ENCODE data around the gene OVCH1. TPM values are rescaled to one million over a fixed set of nuclear protein-coding genes. Genes with fewer than 3 reads are reported as not detected.
"Not testable (repeated sequence)": the region's sequence is repeated elsewhere in the genome, so short reads cannot be mapped to it uniquely, and the experiment has no call there.

The OVCH1 gene
- total RNA-seq, 1 donor from 2014 or later = 0.37 TPM

DNA sequence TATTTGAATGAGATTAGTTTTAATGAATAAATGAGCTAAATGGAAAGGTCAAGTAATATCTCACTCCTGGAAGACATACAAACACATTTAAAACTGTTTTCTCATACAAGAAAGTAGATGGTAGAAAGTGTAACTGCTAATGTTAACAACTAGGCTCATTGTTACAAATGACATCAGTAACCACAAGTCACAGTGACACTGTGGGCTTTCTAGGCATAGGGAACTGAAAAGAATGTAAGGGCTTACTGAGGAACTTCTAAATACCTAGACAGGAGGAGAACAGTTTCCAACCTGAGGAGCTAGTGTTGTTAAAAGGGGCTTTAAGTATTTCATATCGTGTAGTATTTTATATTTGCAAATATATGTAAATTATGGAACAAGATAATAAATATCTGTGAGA lies 99.0 kb downstream of the OVCH1 start:
- H3K27me3 Mint-ChIP-seq (ENCODE audit: low read depth) = peaks cover 10% of the 10 kb centered on the region
- TF ChIP-seq, protein P1, sequence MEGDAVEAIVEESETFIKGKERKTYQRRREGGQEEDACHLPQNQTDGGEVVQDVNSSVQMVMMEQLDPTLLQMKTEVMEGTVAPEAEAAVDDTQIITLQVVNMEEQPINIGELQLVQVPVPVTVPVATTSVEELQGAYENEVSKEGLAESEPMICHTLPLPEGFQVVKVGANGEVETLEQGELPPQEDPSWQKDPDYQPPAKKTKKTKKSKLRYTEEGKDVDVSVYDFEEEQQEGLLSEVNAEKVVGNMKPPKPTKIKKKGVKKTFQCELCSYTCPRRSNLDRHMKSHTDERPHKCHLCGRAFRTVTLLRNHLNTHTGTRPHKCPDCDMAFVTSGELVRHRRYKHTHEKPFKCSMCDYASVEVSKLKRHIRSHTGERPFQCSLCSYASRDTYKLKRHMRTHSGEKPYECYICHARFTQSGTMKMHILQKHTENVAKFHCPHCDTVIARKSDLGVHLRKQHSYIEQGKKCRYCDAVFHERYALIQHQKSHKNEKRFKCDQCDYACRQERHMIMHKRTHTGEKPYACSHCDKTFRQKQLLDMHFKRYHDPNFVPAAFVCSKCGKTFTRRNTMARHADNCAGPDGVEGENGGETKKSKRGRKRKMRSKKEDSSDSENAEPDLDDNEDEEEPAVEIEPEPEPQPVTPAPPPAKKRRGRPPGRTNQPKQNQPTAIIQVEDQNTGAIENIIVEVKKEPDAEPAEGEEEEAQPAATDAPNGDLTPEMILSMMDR (conservative IDR thresholded peaks at IDR 0.05) = no peak
- no peaks in the 10 kb centered on the region for H3K36me3 Mint-ChIP-seq (ENCODE audit: low read depth)

DNA sequence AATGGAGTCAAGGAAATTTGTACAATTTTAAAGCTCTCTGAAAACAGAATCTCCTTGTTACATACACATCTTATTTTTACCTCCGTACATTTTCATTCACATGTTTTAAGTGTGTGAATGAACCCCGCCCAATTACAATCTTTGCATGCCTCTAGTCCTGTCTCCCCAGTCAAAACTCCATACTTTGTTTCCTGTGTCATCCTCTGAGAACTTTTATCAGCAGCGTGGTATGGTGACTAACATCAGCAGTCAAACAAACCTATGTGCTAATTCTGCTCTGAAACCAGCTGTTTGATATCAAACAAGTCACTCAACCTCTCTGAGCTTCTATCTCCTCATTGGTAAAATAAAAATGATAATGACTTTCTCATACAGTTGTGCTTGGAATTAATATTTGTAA lies 100.7 kb downstream of the OVCH1 start:
- Mint-ChIP-seq H3K27me3 (ENCODE audit: low read depth) (peaks cover 4% of the 10 kb centered on the region), H3K4me1 (peaks cover 6% of the 10 kb centered on the region), H3K36me3 (ENCODE audit: low read depth) (no peaks in the 10 kb centered on the region), H3K9me3 (no peaks in the 10 kb centered on the region), H3K27ac (ENCODE audit: unreplicated experiment) (no peak overlapping the region), H3K4me3 (no peak overlapping the region)
- TF ChIP-seq, protein P1 (conservative IDR thresholded peaks at IDR 0.05) = no peak
- DNase-seq (ENCODE audit: low read depth, low spot score) = no peak

More for the DNA sequence above, 99.0 kb downstream of the OVCH1 start:
- no peaks in the 10 kb centered on the region for H3K9me3 Mint-ChIP-seq
- H3K4me1 Mint-ChIP-seq = peaks cover 8% of the 10 kb centered on the region
- DNase-seq (ENCODE audit: low read depth, low spot score) = no peak
- H3K27ac Mint-ChIP-seq (ENCODE audit: unreplicated experiment) = no peak overlapping the region
- no peak overlapping the region for H3K4me3 Mint-ChIP-seq

DNA sequence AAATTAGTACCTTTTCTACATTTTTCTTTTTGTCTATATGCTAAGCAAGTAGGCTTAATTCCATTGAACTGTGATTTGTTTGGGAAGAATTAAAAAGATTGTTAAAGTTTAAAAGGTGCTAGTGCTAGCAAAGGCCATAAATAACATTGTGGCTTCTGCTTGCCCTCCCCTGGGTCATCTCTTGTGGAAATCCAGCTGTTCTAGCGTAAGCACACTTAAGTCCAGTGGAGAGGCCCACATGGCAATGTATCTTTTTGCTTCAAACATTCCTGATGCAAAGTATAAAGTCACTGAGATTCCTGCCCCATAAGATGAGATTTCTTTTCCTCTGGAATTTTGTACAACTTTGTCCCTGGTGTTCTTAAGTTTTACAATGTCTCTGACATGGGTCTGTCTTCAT lies 102.1 kb downstream of the OVCH1 start:
- TF ChIP-seq, protein P1 (conservative IDR thresholded peaks at IDR 0.05) = no peak
- Mint-ChIP-seq H3K4me1 (no peaks in the 10 kb centered on the region), H3K27me3 (ENCODE audit: low read depth) (peaks cover 4% of the 10 kb centered on the region), H3K36me3 (ENCODE audit: low read depth) (no peaks in the 10 kb centered on the region), H3K4me3 (no peak overlapping the region), H3K27ac (ENCODE audit: unreplicated experiment) (no peak overlapping the region), H3K9me3 (no peaks in the 10 kb centered on the region)
- no peak for DNase-seq (ENCODE audit: low read depth, low spot score)

DNA sequence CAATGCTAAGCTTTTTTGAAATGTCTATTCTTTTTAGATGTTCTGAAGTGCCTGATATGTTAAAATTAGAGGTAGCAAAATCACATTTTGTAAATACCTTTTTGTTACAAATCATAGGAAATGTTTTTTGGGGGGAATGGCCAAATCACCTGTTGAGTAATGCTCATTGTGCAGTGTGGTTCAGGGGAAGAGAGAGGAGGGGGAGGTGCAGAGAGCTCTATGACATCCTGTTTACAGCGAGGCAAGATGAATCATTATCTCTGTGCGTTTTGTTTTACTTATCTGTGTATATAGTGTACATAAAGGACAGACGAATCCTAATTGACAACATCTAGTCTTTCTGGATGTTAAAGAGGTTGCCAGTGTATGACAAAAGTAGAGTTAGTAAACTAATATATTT lies 107.1 kb downstream of the OVCH1 start:
- H3K27ac Mint-ChIP-seq (ENCODE audit: unreplicated experiment); H3K36me3 Mint-ChIP-seq (ENCODE audit: low read depth); H3K4me1 Mint-ChIP-seq; DNase-seq (ENCODE audit: low read depth, low spot score); H3K9me3 Mint-ChIP-seq; H3K4me3 Mint-ChIP-seq; H3K27me3 Mint-ChIP-seq (ENCODE audit: low read depth): not testable (repeated sequence)

DNA sequence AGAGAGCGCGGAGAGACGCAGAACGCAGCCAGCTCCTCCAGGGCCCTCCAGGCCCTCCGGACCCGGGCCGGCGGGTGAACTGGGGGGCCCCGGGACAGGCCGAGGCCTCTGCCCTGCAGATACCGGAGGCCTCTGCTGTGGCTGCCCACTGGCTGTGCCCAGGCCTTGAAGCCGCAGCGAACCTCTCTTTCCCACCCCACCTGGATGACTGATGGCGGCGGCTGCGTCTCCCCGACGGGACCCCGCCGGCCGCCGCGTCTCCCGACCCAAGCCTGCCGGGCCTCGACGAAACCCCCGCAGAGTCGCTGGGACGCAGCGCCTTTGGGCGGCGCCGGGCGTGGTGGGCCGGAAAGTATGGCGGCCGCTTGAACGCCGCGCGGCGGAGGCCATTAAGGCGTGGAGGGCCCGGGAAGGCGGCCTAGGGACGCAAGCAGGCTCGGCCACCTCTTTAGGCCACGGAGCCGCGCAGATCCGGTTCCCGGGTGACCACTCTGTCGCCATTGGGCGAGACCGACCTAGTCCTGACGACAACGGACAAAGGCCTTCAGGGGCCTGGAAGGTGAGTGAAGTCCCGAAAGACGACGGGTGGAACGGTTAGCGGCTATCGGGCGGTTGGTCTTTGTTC lies 108.1 kb downstream of the OVCH1 start:
- H3K9me3 Mint-ChIP-seq = no peaks in the 10 kb centered on the region
- no peak overlapping the region for H3K27ac Mint-ChIP-seq (ENCODE audit: unreplicated experiment)
- TF ChIP-seq, protein P1 (conservative IDR thresholded peaks at IDR 0.05) = no peak
- H3K4me3 Mint-ChIP-seq = no peak overlapping the region
- no peaks in the 10 kb centered on the region for H3K36me3 Mint-ChIP-seq (ENCODE audit: low read depth)
- H3K27me3 Mint-ChIP-seq (ENCODE audit: low read depth) = no peaks in the 10 kb centered on the region
- no peaks in the 10 kb centered on the region for H3K4me1 Mint-ChIP-seq
- DNase-seq (ENCODE audit: low read depth, low spot score) = no peak

DNA sequence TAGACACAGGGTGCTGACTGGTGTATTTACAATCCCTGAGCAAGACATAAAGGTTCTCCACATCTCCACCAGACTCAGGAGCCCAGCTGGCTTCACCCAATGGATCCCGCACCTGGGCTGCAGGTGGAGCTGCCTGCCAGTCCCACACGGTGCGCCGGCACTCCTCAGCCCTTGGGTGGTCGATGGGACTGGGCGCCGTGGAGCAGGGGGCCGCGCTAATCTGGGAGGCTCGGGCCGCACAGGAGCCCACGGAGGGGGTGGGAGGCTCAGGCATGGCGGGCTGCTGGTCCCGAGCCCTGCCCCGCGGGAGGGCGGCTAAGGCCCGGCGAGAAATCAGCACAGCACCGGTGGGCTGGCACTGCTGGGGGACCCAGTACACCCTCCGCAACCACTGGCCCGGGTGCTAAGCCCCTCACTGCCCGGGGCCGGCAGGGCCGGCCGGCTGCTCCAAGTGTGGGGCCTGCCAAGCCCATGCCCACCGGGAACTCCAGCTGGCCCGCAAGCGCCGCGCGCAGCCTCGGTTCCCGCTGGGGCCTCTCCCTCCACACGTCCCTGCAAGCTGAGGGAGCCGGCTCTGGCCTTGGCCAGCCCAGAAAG lies 111.3 kb downstream of the OVCH1 start:
- H3K4me3 Mint-ChIP-seq; H3K4me1 Mint-ChIP-seq; DNase-seq (ENCODE audit: low read depth, low spot score); H3K27ac Mint-ChIP-seq (ENCODE audit: unreplicated experiment); H3K27me3 Mint-ChIP-seq (ENCODE audit: low read depth); H3K9me3 Mint-ChIP-seq; H3K36me3 Mint-ChIP-seq (ENCODE audit: low read depth): not testable (repeated sequence)

DNA sequence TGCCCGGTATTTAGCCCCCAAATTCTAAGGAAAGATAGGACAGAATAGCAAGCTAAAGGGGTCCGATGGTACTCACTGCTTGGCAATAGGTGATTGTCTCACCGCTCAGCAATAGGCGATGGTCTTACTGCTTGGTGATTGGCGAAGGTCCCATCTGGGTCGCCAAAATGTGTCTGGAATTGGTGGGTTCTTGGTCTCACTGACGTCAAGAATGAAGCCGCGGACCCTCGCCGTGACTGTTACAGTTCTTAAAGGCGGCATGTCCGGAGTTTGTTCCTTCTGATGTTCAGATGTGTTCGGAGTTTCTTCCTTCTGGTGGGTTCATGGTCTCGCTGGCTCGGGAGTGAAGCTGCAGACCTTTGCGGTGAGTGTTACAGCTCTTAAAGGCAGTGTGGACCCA lies 112.3 kb downstream of the OVCH1 start:
- H3K27ac Mint-ChIP-seq (ENCODE audit: unreplicated experiment); H3K4me3 Mint-ChIP-seq; H3K9me3 Mint-ChIP-seq; H3K36me3 Mint-ChIP-seq (ENCODE audit: low read depth); DNase-seq (ENCODE audit: low read depth, low spot score): not testable (repeated sequence)
- H3K27me3 Mint-ChIP-seq (ENCODE audit: low read depth) = peaks cover 12% of the 10 kb centered on the region
- peaks cover 14% of the 10 kb centered on the region for H3K4me1 Mint-ChIP-seq

All from neural crest cell (in vitro differentiated cells).